Jurkat, Clone E6-1 (cell line): ENCODE results near the gene KIF1A.

Experiments used
- DNase-seq: peaks from one replicate; pipeline ENCODE4 v3.0.0-alpha.2; 2011; ENCODE audit warnings: low read depth, low spot score
- H3K4me3 ChIP-seq: 2 replicates; pipeline ENCODE4 v1.5.1; 2011; ENCODE audit warnings: mild to moderate bottlenecking, low read length, control low read depth, moderate library complexity

The KIF1A gene

GRCh38 chr2:240791821-240792628 is 28.0 kb downstream of the KIF1A start:
- no peak overlapping the region for H3K4me3 ChIP-seq
- DNase-seq = no peak

GRCh38 chr2:240791221-240791800 is 28.7 kb downstream of the KIF1A start:
- no peak for DNase-seq
- H3K4me3 ChIP-seq = no peak overlapping the region

GRCh38 chr2:240790370-240791220 is 29.4 kb downstream of the KIF1A start:
- no peak for DNase-seq

GRCh38 chr2:240789501-240790369 is 30.3 kb downstream of the KIF1A start:
- no peak for DNase-seq

More at GRCh38 chr2:240790370-240791220, 29.4 kb downstream of the KIF1A start:
- no peak overlapping the region for H3K4me3 ChIP-seq

GRCh38 chr2:240789051-240789453 is 31.0 kb downstream of the KIF1A start:
- H3K4me3 ChIP-seq = no peak overlapping the region
- no peak for DNase-seq

More at GRCh38 chr2:240789501-240790369, 30.3 kb downstream of the KIF1A start:
- no peak overlapping the region for H3K4me3 ChIP-seq

- no peak for DNase-seq
- no peak overlapping the region for H3K4me3 ChIP-seq
These were observed 31.5 kb downstream of the KIF1A start for GRCh38 chr2:240788482-240788881.

- no peak overlapping the region for H3K4me3 ChIP-seq
- DNase-seq = no peak
These were observed 32.2 kb downstream of the KIF1A start for GRCh38 chr2:240787521-240788472.

- no peak overlapping the region for H3K4me3 ChIP-seq
- DNase-seq = no peak
These were observed 33.1 kb downstream of the KIF1A start for GRCh38 chr2:240786871-240787311.

- no peak for DNase-seq
- no peak overlapping the region for H3K4me3 ChIP-seq
These were observed 33.6 kb downstream of the KIF1A start for GRCh38 chr2:240786355-240786841.

GRCh38 chr2:240785424-240786335 is 34.3 kb downstream of the KIF1A start:
- DNase-seq = no peak

GRCh38 chr2:240784629-240785423 is 35.2 kb downstream of the KIF1A start:
- no peak overlapping the region for H3K4me3 ChIP-seq
- no peak for DNase-seq

More at GRCh38 chr2:240785424-240786335, 34.3 kb downstream of the KIF1A start:
- no peak overlapping the region for H3K4me3 ChIP-seq

- H3K4me3 ChIP-seq = no peak overlapping the region
- DNase-seq = no peak
These were observed 36.0 kb downstream of the KIF1A start for GRCh38 chr2:240783819-240784621.

- no peak overlapping the region for H3K4me3 ChIP-seq
- DNase-seq = no peak
These were observed 36.9 kb downstream of the KIF1A start for GRCh38 chr2:240782886-240783818.
